Stimulated activated CD8-positive, alpha-beta memory T cell treated with anti-CD3 and anti-CD28 coated beads, Interleukin-15, amount 100 ng/mL, for 1 hour (primary cell): Measurements from ENCODE around the gene LCORL.
"Not testable (repeated sequence)": the region's sequence is repeated elsewhere in the genome, so short reads cannot be mapped to it uniquely, and the experiment has no call there.

Source experiments
- DNase-seq: peaks from one replicate; pipeline ENCODE4 v3.0.0-alpha.2; 2020; ENCODE audit warnings: low read depth

Gene LCORL

GRCh38 chr4:17850295-17850694, 171.3 kb downstream of the LCORL start:
- not testable (repeated sequence) for DNase-seq

GRCh38 chr4:17846266-17846665, 175.3 kb downstream of the LCORL start:
- no peak for DNase-seq

GRCh38 chr4:17823871-17824669, 197.5 kb downstream of the LCORL start:
- no peak for DNase-seq

- no peak for DNase-seq
These were observed 204.5 kb downstream of the LCORL start for GRCh38 chr4:17817027-17817426.

- DNase-seq, result no peak
These were observed 205.4 kb downstream of the LCORL start for GRCh38 chr4:17816142-17816541.

DNA sequence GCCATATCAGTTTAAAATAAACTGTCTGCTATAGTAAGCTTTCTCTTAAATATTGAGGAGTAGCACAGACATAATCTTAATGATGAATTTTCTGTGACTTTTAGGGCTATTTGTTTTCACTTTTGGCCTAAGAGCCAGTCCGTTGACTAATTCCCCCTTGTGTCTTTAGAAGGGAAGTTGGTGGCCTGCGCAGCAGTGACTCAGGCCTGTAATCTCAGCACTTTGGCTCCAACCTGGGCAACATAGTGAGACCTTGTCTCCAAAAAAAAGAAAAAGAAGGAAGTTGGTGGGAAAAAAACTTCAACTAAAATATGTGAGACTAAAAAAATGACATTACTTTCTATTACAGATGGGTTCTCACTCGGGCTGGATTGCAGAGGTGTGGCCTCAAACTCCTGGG, 207.4 kb downstream of the LCORL start:
- DNase-seq, result no peak

GRCh38 chr4:17812801-17813200, 208.8 kb downstream of the LCORL start:
- no peak for DNase-seq

DNA sequence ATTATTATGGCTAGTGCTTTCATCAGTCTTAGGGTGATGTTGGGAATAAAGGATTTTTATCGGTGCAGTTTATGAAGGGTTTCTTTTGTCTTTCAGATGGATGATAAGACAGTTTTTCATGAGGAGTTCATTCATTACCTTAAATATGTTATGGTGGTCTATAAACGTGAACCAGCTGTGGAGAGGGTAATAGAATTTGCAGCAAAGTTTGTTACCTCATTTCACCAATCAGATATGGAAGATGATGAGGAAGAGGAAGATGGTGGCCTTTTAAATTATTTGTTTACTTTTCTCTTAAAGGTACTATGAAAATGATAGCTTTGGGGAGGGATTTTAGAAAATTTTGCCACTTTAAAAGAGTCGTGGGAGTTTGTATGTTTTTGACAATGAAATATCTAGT, 209.4 kb downstream of the LCORL start:
- DNase-seq, result no peak

DNA sequence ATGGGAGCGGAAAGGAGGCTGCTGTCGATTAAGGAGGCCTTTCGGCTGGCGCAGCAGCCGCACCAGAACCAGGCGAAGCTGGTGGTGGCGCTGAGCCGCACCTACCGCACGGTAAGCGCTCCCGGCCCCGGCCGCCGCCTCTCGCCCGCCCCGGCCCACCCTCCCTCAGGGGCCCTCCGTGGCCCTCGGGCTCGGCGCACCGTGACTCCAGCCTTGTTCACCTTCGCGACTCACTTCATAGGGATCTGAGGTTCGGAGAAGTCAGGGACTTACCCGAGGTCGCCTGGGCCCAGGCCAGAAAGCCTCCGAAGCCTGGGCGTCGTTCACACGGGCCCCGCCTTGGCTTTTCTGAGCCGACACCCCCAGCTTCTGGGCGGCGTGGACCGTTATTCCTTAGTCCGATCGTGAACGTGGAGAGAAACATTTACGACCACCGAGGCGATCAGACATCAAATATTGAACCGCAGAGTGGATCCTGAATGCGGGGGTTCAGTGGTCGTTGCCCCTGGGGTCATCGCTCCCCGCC, 210.4 kb downstream of the LCORL start:
- DNase-seq, result no peak

DNA sequence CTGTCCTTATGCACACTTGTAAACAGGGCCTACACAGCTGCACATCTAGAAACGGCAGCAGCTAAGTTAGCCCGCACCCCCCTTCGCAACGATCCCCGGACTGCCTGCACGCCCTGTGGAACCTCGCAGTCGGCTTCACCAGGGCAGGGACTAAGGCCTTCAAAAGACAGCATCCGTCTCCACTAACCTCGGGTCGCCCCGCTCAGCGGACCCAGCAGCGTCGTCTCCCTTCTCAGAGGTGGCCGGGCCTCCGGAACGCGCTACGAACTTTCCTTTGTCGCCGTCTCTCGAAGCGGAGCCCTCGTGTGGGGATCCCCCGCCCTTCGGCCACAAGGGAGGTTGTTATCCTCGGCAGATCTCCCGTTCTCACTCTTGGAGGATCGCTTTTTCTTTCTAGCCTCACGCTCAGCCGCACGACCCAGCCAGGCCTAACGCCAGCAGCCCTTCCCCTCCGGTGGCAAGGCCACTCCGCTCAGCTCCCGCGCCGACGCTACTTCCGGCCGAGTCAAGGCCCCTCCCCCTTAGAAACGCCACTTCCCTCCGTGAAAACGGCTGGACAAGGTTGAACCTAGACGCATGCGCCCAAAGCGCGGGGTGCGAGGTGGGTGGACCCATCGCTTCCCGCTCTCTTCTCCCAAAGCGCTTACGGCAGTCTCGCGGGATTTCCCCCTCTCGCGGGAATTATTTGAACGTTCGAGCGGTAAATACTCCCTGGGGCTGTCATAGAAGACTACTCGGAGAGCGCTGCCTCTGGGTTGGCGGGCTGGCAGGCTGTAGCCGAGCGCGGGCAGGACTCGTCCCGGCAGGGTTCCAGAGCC, 211.1 kb downstream of the LCORL start, which contains the start of the genes DCAF16 and NCAPG:
DCAF16 (minus strand) TSS at position 498 of the 818 bp plus-strand sequence. CDS start 6,616 bp downstream, outside the sequence.
NCAPG (plus strand) TSS at position 720 of the 818 bp plus-strand sequence. CDS start 99 bp downstream, outside the sequence.
- DNase-seq, result peak; percentile 99

DNA sequence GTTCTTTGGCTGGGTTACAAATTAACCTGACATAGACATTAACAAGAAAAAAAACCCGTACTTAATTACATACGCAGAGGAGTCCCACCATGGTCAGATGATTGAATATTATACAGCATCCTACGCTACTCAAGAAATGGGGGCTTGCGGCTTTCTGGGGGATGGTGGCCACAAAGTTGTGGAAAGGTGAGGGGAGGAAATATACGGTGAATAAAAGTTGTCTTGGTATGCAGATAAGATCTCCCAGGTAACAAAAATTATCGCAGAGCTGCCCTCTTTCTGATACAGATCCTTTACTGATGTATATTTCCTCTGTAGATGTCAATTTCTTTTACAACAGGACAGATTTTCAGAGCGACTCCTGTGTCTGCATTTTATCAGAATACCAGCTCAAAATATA, 211.9 kb downstream of the LCORL start:
- DNase-seq, result no peak

DNA sequence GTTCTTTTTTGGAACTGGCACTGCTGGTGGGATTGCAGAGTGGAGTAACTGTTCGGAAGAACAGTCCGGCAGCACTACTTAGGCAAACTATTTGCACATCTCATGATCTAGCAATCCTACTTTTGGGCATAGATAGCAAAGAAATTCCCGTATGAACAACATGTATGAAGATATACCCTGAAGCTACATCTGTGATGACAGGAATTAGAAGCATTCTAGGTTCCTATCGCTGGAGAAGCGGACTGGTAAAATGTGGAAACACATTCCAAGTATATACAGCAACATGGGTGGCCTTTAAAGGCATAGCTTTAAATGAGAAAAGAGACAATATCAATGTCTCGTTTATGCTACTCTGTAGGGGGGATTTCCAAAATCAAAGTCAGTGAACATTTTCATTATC, 214.1 kb downstream of the LCORL start:
- no peak for DNase-seq

DNA sequence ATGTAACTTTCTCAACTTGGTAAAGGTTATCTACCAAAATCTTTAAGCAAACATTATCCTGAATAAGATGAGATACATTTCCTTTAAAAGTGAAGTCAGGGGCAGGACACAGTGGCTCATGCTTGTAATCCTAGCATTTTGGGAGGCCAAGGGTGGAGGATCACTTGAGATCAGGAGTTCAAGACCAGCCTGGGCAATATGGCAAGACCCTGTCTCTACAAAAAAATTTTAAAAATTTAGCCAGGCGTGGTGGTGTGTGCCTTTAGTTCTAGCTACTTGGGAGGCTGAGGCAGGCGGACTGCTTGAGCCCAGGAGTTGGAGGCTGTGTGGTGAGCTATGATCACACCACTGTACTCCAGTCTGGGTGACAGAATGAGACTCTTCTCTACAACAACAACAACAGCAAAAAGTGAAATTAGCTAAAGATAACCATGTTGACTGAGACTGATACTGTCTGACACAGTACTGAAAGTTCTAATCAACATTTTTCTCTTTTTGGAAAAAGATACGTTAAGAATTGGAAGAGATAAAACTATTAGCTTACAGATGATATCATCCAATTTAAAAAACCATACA, 215.9 kb downstream of the LCORL start:
- no peak for DNase-seq

GRCh38 chr4:17797808-17798207, 223.7 kb downstream of the LCORL start:
- DNase-seq, result no peak

- no peak for DNase-seq
These were observed 226.8 kb downstream of the LCORL start for GRCh38 chr4:17794730-17795129.
